Prostate gland (tissue), 2 donors: Measurements from ENCODE around the gene PPY. TPM values are rescaled to one million over a fixed set of nuclear protein-coding genes. Genes with fewer than 3 reads are reported as not detected.
"Not testable (repeated sequence)": the region's sequence is repeated elsewhere in the genome, so short reads cannot be mapped to it uniquely, and the experiment has no call there.

Experiments
- DNase-seq: peaks from one replicate; pipeline ENCODE4 v3.0.0-alpha.2; 2019; ENCODE audit warnings: low spot score
- H3K27ac ChIP-seq, 2 donors: fragments of 200-600 bp; sonication (generic); 2 replicates each; pipeline ENCODE4 v1.5.1; 2017 to 2019
- H3K27me3 ChIP-seq: fragments of 200-600 bp; sonication (generic); replicated peaks from 2 replicates; pipeline ENCODE4 v1.5.1; 2019; ENCODE audit not compliant: insufficient read depth
- H3K36me3 ChIP-seq, 2 donors: fragments of 200-600 bp; sonication (generic); 1 replicate in 1 of 2; 2 replicates in 1 of 2; pipeline versions ENCODE4 v1.5.1 to v1.8.1; 2017 to 2019
- H3K4me1 ChIP-seq: fragments of 200-600 bp; sonication (generic); replicated peaks from 2 replicates; pipeline ENCODE4 v1.5.1; 2019
- H3K4me3 ChIP-seq, 2 donors: fragments of 200-600 bp; sonication (generic); 2 replicates each; pipeline ENCODE4 v1.5.1; 2017 to 2019
- H3K9me3 ChIP-seq: fragments of 200-600 bp; sonication (generic); 2 replicates; pipeline ENCODE4 v1.5.1; 2017
- CTCF ChIP-seq, 4 experiments: fragments of 200-600 bp in 2 of 4; fragments of 450-650 bp in 2 of 4; sonication (generic) in 2 of 4; IDR thresholded peaks; 1 replicate in 3 of 4; 2 replicates in 1 of 4; pipeline ENCODE4 v1.5.1; 2016 to 2019; ENCODE audit warnings: antibody characterized with exemption in 4 of 4, mild to moderate bottlenecking in 2 of 4, moderate library complexity in 2 of 4
- POLR2A ChIP-seq: fragments of 450-650 bp; IDR thresholded peaks from one replicate; pipeline ENCODE4 v1.6.1; 2016; ENCODE audit warnings: antibody characterized with exemption, mild to moderate bottlenecking
- POLR2AphosphoS5 ChIP-seq: sonication (generic); formaldehyde crosslinking; IDR thresholded peaks from one replicate; pipeline ENCODE4 v1.6.1; 2017; ENCODE audit warnings: antibody characterized with exemption
- WGBS: methylation state at CpG from one replicate; pipeline ENCODE4 v1.1.5; 2018; 5-methylcytosine and 5-hydroxymethylcytosine counted together
- intact Hi-C: fragments of 100-400 bp; cut with DNase I; formaldehyde crosslinking; loops from one replicate; pipeline ENCODE4 v1.14.2; 2022
- total RNA-seq, 2 donors: library from RNA; depleted of rRNA; stranded (reverse); fragments of >200 nt; gene quantifications; one replicate each; pipeline ENCODE4 v1.1.0, GENCODE V29; 2016

PPY gene
- total RNA-seq, 2 donors from 2014 or later = not detected

- no peak for DNase-seq
- H3K4me3 ChIP-seq = no peak overlapping the region
- no peaks in the 10 kb centered on the region for H3K36me3 ChIP-seq
- H3K9me3 ChIP-seq = no peaks in the 10 kb centered on the region
- intact Hi-C loops = loop anchor here (10.0 kb wide), 2 partner anchors 170 to 220 kb away; no protein-coding TSS in a partner anchor
- no peak overlapping the region for H3K27ac ChIP-seq
- no peak for TF ChIP-seq POLR2A
- TF ChIP-seq CTCF (IDR thresholded peaks at IDR 0.05) = no peak
- no peak for TF ChIP-seq POLR2AphosphoS5
- no peaks in the 10 kb centered on the region for H3K4me1 ChIP-seq
- no peaks in the 10 kb centered on the region for H3K27me3 ChIP-seq
- 78% methylated on average over 12 of the region's 12 CpGs for WGBS
These were observed 3.0 kb upstream of the PPY start for GRCh38 chr17:43945074-43945829.

GRCh38 chr17:43940630-43941029 is 1.6 kb downstream of the PPY start:
- Histone ChIP-seq H3K36me3 (no peaks in the 10 kb centered on the region), H3K4me1 (no peaks in the 10 kb centered on the region), H3K4me3 (no peak overlapping the region), H3K9me3 (no peaks in the 10 kb centered on the region), H3K27me3 (no peaks in the 10 kb centered on the region), H3K27ac (no peak overlapping the region)
- intact Hi-C loops = loop anchor here (5.0 to 10.0 kb wide), 4 partner anchors 62 to 224 kb away; partner anchors contain the start of gene NAGS
- TF ChIP-seq CTCF (IDR thresholded peaks at IDR 0.05) (no peak), POLR2AphosphoS5 (no peak)
- no peak for DNase-seq
- 56% methylated on average over 7 of the region's 7 CpGs for WGBS

- no peaks in the 10 kb centered on the region for H3K36me3 ChIP-seq
- no peak for TF ChIP-seq POLR2A
- no peak for TF ChIP-seq POLR2AphosphoS5
- TF ChIP-seq CTCF (IDR thresholded peaks at IDR 0.05) = no peak
- DNase-seq = no peak
- WGBS = 93% methylated on average over 5 of the region's 5 CpGs
- H3K4me1 ChIP-seq = no peaks in the 10 kb centered on the region
- H3K27ac ChIP-seq = no peak overlapping the region
- H3K27me3 ChIP-seq = no peaks in the 10 kb centered on the region
- H3K9me3 ChIP-seq = no peaks in the 10 kb centered on the region
- intact Hi-C loops = loop anchor here (5.0 to 10.0 kb wide), 4 partner anchors 62 to 225 kb away; partner anchors contain the start of gene NAGS
- no peak overlapping the region for H3K4me3 ChIP-seq
These were observed 2.4 kb downstream of the PPY start for GRCh38 chr17:43939886-43940285.

- H3K27ac ChIP-seq, H3K36me3 ChIP-seq, H3K4me3 ChIP-seq, H3K9me3 ChIP-seq, DNase-seq, H3K4me1 ChIP-seq, H3K27me3 ChIP-seq, intact Hi-C loops: not testable (repeated sequence)
- 90% methylated on average over 3 of the region's 3 CpGs for WGBS
These were observed 2.8 kb downstream of the PPY start for GRCh38 chr17:43939452-43939851.

GRCh38 chr17:43938838-43939182 is 3.5 kb downstream of the PPY start:
- no peak overlapping the region for H3K27ac ChIP-seq
- intact Hi-C loops = no loop called here
- TF ChIP-seq POLR2AphosphoS5 (no peak), CTCF (IDR thresholded peaks at IDR 0.05) (no peak), POLR2A (no peak)
- WGBS = 56% methylated on average over 6 of the region's 6 CpGs
- H3K4me3 ChIP-seq = no peak overlapping the region
- DNase-seq = no peak
- no peaks in the 10 kb centered on the region for H3K4me1 ChIP-seq
- no peaks in the 10 kb centered on the region for H3K9me3 ChIP-seq
- no peaks in the 10 kb centered on the region for H3K36me3 ChIP-seq
- H3K27me3 ChIP-seq = no peaks in the 10 kb centered on the region
